Breast epithelium (tissue), 4 donors: ENCODE measurements around the gene RSKR. TPM values are rescaled to one million over a fixed set of nuclear protein-coding genes. Genes with fewer than 3 reads are reported as not detected.

Experiments
- DNase-seq, 2 donors: peaks; one replicate each; pipeline ENCODE4 v3.0.0-alpha.2; 2019; ENCODE audit warnings: low spot score in 2 of 2
- H3K27ac ChIP-seq, 2 donors: fragments of 200-600 bp; sonication (generic) in 1 of 2; one replicate each; pipeline ENCODE4 v1.5.1; 2016 to 2019; ENCODE audit warnings: mild to moderate bottlenecking in 1 of 2
- H3K27me3 ChIP-seq, 2 donors: fragments of 200-600 bp; sonication (generic) in 1 of 2; one replicate each; pipeline versions ENCODE4 v1.5.1 to v1.6.0; 2017 to 2019; ENCODE audit warnings: control low read depth in 1 of 2, mild to moderate bottlenecking in 1 of 2
- H3K36me3 ChIP-seq: fragments of 200-600 bp; one replicate; pipeline ENCODE4 v1.5.1; 2019
- H3K4me1 ChIP-seq, 2 donors: fragments of 200-600 bp; sonication (generic); one replicate each; pipeline ENCODE4 v1.5.1; 2016 to 2019; ENCODE audit warnings: control low read depth in 1 of 2
- H3K4me3 ChIP-seq, 3 donors: fragments of 200-600 bp; sonication (generic); 1 replicate in 2 of 3; 2 replicates in 1 of 3; pipeline ENCODE4 v1.5.1; 2016 to 2019; ENCODE audit warnings: mild to moderate bottlenecking in 3 of 3, moderate library complexity in 2 of 3
- H3K9me3 ChIP-seq, 2 donors: fragments of 200-600 bp; sonication (generic) in 1 of 2; one replicate each; pipeline ENCODE4 v1.5.1; 2016 to 2019; ENCODE audit warnings: control low read depth in 1 of 2
- POLR2A ChIP-seq: fragments of 450-650 bp; IDR thresholded peaks from one replicate; pipeline ENCODE4 v1.6.1; 2016; ENCODE audit warnings: antibody characterized with exemption, mild to moderate bottlenecking, moderate library complexity
- POLR2AphosphoS5 ChIP-seq, 3 donors: sonication (generic); formaldehyde crosslinking; IDR thresholded peaks; one replicate each; pipeline ENCODE4 v1.6.1; 2017; ENCODE audit warnings: antibody characterized with exemption in 3 of 3
- intact Hi-C: fragments of 100-400 bp; cut with DNase I; formaldehyde crosslinking; loops from one replicate; pipeline ENCODE4 v1.15.1; 2023; ENCODE audit warnings: low total_unique reads
- total RNA-seq, 3 donors: library from RNA; depleted of rRNA; stranded (reverse); fragments of >200 nt; gene quantifications; one replicate each; pipeline ENCODE4 v1.1.0, GENCODE V29; 2016
- TF ChIP-seq, protein P1 (sequence below), 3 donors: fragments of 450-650 bp; IDR thresholded peaks; one replicate each; pipeline ENCODE4 v1.5.1; 2016 to 2017; ENCODE audit warnings: antibody characterized with exemption in 3 of 3, mild to moderate bottlenecking in 3 of 3, moderate library complexity in 3 of 3

The RSKR gene
- total RNA-seq, 3 donors from 2014 or later: 9.3 to 11.1 (median 11.0) TPM

DNA sequence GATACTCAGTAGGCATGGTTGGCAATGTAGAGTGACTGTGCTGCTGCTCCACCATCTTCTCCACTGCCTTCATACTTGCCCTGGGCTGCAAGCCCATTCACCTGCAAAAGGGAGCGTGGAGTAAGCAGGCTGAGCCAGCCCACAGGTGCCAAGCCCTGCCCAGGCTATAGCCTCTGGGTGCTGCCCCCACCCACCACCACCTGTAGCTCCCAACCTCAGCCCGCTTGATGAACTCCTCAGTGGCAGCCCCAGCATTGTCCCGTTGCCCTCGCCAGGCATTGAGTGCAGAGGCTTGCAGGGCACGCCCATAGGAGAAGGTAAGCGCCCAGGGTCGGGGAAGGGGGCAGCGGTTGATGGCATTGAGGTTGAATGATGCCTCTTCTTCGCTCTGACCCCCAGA lies 40.5 kb downstream of the RSKR start:
- TF ChIP-seq, protein P1, sequence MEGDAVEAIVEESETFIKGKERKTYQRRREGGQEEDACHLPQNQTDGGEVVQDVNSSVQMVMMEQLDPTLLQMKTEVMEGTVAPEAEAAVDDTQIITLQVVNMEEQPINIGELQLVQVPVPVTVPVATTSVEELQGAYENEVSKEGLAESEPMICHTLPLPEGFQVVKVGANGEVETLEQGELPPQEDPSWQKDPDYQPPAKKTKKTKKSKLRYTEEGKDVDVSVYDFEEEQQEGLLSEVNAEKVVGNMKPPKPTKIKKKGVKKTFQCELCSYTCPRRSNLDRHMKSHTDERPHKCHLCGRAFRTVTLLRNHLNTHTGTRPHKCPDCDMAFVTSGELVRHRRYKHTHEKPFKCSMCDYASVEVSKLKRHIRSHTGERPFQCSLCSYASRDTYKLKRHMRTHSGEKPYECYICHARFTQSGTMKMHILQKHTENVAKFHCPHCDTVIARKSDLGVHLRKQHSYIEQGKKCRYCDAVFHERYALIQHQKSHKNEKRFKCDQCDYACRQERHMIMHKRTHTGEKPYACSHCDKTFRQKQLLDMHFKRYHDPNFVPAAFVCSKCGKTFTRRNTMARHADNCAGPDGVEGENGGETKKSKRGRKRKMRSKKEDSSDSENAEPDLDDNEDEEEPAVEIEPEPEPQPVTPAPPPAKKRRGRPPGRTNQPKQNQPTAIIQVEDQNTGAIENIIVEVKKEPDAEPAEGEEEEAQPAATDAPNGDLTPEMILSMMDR (IDR thresholded peaks at IDR 0.05): no peak
- TF ChIP-seq POLR2AphosphoS5 (IDR thresholded peaks at IDR 0.05) (no peak), POLR2A (no peak)
- no peaks in the 10 kb centered on the region for H3K9me3 ChIP-seq
- no peak for DNase-seq
- no peak overlapping the region for H3K4me3 ChIP-seq
- intact Hi-C loops: no loop called here
- no peaks in the 10 kb centered on the region for H3K4me1 ChIP-seq
- no peaks in the 10 kb centered on the region for H3K36me3 ChIP-seq
- H3K27ac ChIP-seq: no peak overlapping the region
- H3K27me3 ChIP-seq: no peaks in the 10 kb centered on the region

DNA sequence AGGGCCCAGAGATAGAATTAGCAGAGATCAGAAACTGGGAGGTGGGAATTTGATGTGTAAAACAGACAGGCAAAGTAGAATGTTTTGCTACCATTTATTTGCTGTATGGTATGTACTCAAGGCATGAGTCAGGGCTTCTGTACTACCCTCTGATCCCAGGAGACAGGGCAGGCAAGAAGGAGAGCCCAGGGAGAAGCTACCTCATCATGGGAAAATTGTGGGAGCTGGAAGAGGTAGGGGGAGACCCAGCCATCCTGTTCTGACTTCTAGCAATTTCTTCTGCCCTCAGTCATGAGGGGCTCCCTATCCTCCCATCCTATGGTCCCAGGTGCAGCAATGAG lies 41.0 kb downstream of the RSKR start:
- Histone ChIP-seq H3K36me3 (no peaks in the 10 kb centered on the region), H3K27me3 (no peaks in the 10 kb centered on the region), H3K9me3 (no peaks in the 10 kb centered on the region), H3K27ac (no peak overlapping the region), H3K4me3 (no peak overlapping the region), H3K4me1 (no peaks in the 10 kb centered on the region)
- DNase-seq: no peak
- TF ChIP-seq POLR2A (no peak), POLR2AphosphoS5 (IDR thresholded peaks at IDR 0.05) (no peak)
- TF ChIP-seq, protein P1 (IDR thresholded peaks at IDR 0.05): no peak
- intact Hi-C loops: no loop called here

DNA sequence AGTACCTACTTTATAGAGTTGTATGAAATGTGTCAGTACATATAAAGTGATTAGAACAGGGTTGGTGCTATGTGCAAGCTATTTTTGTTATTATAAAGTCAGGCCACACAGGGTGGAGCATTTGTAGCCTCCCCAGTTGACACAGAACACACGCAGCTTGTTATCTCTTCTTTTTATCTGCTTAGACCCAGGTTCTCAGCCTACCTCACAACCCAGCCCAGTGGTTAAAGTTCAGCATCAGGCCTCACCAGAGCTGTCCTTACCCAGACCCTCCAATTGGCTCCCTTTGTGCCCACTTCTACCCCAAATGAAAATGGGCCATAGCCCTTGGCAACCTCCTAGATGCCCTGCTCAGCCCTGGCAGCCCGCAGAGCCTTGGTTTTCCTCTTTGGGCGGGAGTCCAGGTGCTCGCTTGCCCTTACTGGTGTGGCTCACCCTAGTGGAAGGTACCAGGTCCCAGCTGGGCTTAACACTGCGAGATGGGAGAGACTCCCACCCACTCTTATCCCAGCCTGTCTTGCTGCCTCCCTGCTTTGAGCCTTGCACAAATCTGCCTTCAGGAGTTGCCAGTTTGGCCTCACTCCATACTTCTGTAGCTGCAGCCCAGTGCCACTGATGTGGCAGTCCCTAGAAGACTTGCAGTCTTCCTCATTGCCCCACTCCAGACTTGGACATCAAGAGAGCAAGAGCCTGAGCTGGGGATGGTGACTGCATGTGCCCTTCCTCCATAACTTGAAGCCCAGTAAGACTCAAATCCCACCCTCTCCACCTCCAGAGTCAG lies 41.5 kb downstream of the RSKR start:
- no peaks in the 10 kb centered on the region for H3K9me3 ChIP-seq
- no peaks in the 10 kb centered on the region for H3K36me3 ChIP-seq
- no peak for DNase-seq
- intact Hi-C loops: no loop called here
- peak overlapping the region in 1 of 2 donors; percentile 90 for H3K27ac ChIP-seq
- H3K4me1 ChIP-seq: no peaks in the 10 kb centered on the region
- H3K4me3 ChIP-seq: peak overlapping the region; percentile 77 to 99 (median 94)
- TF ChIP-seq POLR2AphosphoS5 (IDR thresholded peaks at IDR 0.05): no peak
- no peak for TF ChIP-seq POLR2A
- TF ChIP-seq, protein P1 (IDR thresholded peaks at IDR 0.05): no peak
- H3K27me3 ChIP-seq: no peaks in the 10 kb centered on the region

DNA sequence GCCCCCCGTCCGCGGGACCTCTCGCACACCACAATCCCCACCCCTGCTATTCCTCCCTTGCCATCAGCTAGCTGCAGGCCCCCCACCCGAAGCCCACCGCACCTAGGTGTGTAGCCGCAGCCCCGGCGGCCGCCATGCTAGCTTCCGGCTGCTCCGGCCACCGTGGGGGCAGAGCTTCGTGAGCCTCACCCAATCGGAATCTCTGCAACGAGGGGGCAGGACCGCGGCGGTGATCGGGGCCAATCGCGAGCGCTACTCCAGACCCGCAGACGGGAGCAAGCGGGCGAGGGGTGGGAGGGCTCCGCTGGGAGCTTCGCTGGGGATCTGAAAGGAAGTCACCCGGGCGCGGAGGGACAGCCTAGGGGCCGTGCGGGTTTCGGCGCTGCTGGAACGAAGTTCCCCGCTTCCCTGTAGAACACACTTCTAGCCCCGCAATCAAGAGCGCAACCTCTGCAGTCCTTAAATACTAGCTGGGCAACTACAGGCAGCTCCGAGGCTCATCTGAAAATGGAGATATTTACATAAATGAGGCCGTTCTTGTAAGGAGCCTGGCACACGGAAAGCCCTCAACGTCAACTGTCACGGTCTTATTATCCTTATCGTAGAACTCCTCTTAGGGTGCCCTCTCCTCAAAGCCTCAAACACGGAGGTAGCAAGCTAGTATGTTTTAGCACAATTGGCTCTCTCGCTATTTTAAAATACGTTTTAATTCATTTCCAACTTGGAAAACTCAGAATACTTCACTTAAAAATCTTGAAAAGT lies 42.4 kb downstream of the RSKR start, which contains the start of gene PIGS:
TSS of gene PIGS (minus strand) at position 164 of the 762 bp plus-strand sequence. CDS start at position 136, 28 bp downstream.
- H3K9me3 ChIP-seq: no peaks in the 10 kb centered on the region
- H3K4me1 ChIP-seq: no peaks in the 10 kb centered on the region
- no peaks in the 10 kb centered on the region for H3K27me3 ChIP-seq
- no peaks in the 10 kb centered on the region for H3K36me3 ChIP-seq
- intact Hi-C loops: no loop called here
- TF ChIP-seq, protein P1 (IDR thresholded peaks at IDR 0.05): no peak
- TF ChIP-seq POLR2A (peak; percentile 47), POLR2AphosphoS5 (IDR thresholded peaks at IDR 0.05) (peak; percentile 62 to 87 (median 66))
- H3K27ac ChIP-seq: peak within 1 kb of the TSS; percentile 90 to 91
- DNase-seq: peak; percentile 91 to 94
- H3K4me3 ChIP-seq: peak within 1 kb of the TSS; percentile 77 to 99 (median 94)
